GM12873 (cell line): Measurements from ENCODE around the gene SIRT6.
A peak's percentile ranks its signal among the peaks of the same experiment; 100 is the strongest.

Experiments used
- TF ChIP-seq, protein P1 (sequence below): IDR thresholded peaks from 2 replicates; pipeline ENCODE4 v1.5.1; 2012; ENCODE audit warnings: low read depth, mild to moderate bottlenecking, moderate library complexity, low read length, control low read depth; ENCODE audit not compliant: insufficient read depth; ENCODE audit errors: missing control alignments

Gene SIRT6

DNA sequence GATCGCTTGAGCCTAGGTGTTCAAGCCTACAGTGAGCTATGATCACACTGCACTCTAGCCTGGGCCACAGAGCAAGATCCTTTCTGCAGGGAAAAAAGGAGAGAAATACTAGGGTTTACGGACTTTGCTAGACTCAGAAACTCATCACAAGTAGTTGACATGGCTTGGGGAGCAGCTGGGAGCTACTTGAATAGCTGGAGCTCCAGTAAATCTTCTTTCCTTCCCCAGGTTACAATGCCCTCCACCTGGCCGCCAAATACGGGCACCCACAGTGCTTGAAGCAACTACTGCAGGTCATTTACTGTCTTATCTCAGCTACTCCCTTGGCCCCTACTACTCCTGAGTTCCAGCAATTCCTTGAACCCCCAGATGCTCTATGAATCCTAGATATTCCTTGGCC lies 19.4 kb upstream of the SIRT6 start:
- TF ChIP-seq, protein P1, sequence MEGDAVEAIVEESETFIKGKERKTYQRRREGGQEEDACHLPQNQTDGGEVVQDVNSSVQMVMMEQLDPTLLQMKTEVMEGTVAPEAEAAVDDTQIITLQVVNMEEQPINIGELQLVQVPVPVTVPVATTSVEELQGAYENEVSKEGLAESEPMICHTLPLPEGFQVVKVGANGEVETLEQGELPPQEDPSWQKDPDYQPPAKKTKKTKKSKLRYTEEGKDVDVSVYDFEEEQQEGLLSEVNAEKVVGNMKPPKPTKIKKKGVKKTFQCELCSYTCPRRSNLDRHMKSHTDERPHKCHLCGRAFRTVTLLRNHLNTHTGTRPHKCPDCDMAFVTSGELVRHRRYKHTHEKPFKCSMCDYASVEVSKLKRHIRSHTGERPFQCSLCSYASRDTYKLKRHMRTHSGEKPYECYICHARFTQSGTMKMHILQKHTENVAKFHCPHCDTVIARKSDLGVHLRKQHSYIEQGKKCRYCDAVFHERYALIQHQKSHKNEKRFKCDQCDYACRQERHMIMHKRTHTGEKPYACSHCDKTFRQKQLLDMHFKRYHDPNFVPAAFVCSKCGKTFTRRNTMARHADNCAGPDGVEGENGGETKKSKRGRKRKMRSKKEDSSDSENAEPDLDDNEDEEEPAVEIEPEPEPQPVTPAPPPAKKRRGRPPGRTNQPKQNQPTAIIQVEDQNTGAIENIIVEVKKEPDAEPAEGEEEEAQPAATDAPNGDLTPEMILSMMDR: no peak

DNA sequence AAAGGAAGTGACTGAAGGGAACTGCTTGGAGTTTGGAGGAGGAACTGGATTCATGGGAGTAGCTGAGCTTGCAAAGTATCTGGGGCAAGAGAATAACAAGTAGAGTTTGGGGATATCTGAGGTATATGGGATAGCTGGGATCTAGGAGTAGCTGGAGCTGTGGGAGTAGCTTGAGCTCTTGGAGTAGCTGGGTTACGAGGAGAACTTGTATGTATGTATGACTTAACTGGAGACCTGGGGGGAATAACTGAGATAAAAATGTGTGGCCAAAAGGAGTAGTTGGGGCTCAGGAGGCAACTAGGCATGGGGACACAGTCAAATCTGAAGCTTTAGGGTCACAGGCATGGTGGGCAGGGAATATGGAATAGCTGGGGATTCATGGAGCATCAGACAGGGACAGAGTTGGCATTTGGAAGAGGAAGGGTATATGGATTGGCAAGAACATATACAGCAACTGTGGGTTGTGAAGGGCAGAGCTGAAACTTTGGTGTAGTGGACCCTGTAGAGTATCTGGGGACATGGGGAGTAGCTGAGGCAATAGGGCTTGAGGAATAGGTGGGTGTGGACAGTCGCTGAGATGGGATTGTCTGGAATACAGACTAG lies 18.7 kb upstream of the SIRT6 start:
- TF ChIP-seq, protein P1: no peak

DNA sequence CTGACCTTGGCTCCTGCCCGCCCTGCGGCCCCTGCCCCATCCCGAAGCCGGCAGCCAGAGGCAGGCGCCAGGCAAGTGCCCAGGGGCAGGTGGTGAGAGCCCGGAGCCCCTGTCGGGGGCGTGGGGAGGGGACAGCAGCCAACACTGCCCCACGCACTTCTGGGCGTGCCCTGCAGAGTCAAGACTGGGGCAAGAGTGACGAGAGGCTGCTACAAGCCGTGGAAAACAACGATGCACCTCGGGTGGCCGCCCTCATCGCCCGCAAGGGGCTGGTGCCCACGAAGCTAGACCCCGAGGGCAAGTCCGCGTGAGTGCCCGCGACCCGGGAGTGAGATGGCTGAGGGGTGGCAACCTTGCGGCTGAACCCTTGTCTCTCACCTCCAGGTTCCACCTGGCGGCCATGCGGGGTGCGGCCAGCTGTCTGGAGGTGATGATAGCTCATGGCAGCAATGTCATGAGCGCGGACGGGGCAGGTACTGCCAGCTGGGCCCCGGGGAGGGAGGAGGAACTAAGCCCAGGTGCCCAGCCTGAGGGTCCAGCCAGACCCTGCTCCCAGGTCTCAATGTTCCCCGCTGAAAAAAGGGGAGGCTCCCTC lies 17.4 kb upstream of the SIRT6 start:
- TF ChIP-seq, protein P1: peak; percentile 10

DNA sequence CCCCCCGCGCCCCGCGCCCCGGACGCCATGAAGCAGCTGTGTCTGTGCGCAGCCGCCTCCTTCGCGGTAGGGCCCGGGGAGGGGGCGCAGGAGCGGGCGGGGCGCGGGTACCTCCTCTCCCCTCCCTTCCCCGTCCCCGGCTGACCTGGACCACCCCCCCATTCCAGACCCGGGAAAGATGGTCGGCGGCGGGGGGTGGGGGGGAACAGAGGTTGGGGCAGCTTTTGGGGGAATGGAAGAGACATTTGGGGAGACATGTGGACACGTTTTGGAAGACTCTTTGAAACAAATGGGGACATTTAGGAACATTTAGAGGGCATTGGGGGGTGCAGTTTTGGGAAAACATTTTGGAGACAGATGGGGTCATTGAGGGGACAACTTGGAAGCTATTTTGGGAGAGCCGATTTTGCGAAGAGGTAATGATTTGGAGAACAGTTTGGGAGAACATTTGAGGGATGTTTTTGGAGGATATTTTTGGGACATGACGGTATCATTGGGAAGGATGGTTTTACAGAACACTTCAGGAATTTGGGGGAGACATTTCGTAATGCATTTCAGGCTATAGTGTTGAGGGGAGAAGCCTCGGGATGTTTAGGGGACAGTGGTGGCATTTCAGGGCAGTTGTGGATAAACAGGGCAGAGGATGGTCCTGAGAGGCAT lies 16.2 kb upstream of the SIRT6 start:
- TF ChIP-seq, protein P1: no peak

DNA sequence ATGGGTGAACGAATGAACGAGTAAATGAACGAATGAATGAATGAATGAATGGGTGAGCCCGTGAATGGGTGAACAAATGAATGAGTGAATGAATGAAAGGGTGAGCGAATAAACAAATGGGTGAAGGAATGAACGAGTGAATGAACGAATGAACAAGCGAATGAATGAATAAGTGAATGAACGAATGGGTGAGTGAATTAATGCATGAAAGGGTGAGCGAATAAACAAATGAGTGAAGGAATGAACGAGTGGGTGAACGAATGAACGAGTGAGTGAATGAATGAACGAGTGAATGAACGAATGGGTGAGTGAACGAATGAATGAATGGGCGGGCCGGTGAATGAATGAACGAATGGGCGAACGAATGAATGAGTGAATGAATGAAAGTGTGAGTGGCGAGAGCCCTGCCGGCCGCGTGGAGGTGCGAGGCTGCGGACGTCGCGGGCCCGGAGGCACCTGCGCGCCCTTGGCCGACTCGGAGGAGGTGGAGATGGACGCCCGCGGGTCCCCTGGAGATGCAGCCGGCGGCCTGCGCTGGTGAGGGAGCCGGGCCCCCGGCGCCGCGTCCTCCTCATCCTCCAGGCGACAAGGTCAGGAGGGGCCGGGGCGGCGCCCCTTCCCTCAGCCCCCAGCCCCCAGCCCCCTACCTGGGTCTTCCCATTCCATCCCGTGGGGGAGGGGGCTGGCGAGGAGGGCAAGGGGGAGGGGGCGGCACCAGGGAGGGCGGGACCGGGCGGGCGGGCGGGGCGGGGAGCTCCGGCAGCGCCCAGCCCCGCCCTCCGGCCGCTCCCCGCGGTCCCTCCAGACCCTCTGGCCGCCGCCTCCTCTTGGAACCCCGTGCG lies 15.5 kb upstream of the SIRT6 start:
- TF ChIP-seq, protein P1: no peak

DNA sequence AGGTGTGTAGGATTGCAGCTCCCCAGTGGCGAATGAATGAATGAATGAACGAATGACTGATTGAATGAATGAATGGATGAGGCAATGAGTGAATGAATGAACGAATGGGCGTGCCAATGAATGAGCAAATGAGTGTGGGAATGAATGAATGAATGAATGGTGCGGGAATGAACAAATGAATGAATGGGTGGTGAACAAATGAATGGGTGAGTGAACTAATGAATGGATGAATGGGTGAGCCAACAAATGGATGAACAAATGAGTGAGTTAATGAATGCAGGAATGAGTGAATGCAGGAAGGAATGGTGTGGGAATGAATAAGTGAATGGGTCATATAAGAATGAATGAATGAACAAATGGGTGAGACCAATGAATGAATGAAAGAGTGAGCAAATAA lies 14.9 kb upstream of the SIRT6 start:
- TF ChIP-seq, protein P1: no peak
